K562 (cell line): ENCODE data around the gene CELSR3. TPM values are rescaled to one million over a fixed set of nuclear protein-coding genes. Genes with fewer than 3 reads are reported as not detected.

Source experiments
- ATF7 ChIP-seq: fragments of 450-650 bp; IDR thresholded peaks from 2 replicates; pipeline ENCODE4 v1.7.1; 2014; ENCODE audit warnings: mild to moderate bottlenecking, moderate library complexity
- CCNT2 ChIP-seq: IDR thresholded peaks from 2 replicates; pipeline ENCODE4 v1.6.1; 2011; ENCODE audit warnings: borderline replicate concordance, low read depth, mild to moderate bottlenecking, moderate library complexity, mixed read lengths, low read length; ENCODE audit not compliant: insufficient read length; ENCODE audit errors: extremely low read depth
- CHD4 ChIP-seq: fragments of 200-600 bp; sonication (generic); IDR thresholded peaks from 3 replicates; pipeline ENCODE4 v1.6.1; 2012; ENCODE audit warnings: low read depth, mild to moderate bottlenecking, mixed read lengths, low read length, inconsistent platforms; ENCODE audit not compliant: insufficient read depth, insufficient replicate concordance, poor library complexity, severe bottlenecking
- CTBP1 ChIP-seq: fragments of 450-650 bp; IDR thresholded peaks from 2 replicates; pipeline ENCODE4 v1.6.1; 2016; ENCODE audit warnings: borderline replicate concordance
- DNMT1 ChIP-seq: fragments of 450-650 bp; IDR thresholded peaks from 2 replicates; pipeline ENCODE4 v1.6.1; 2016; ENCODE audit warnings: antibody characterized with exemption, mild to moderate bottlenecking
- ESRRA ChIP-seq: fragments of 450-650 bp; IDR thresholded peaks from 2 replicates; pipeline ENCODE4 v1.6.1; 2014; ENCODE audit warnings: low read depth, mild to moderate bottlenecking, moderate library complexity, borderline replicate concordance
- ETV5 ChIP-seq: sonication (generic); formaldehyde crosslinking; IDR thresholded peaks from 2 replicates; pipeline ENCODE4 v1.4.0; 2020; ENCODE audit warnings: low read depth, mild to moderate bottlenecking, missing genetic modification reagents
- ETV6 ChIP-seq, 3 experiments: fragments of 150-350 bp in 1 of 3; sonication (generic) in 1 of 3; formaldehyde crosslinking in 1 of 3; IDR thresholded peaks; 2 replicates each; pipeline versions ENCODE4 v1.6.1 to v1.8.0; 2014 to 2022; ENCODE audit warnings: borderline replicate concordance in 2 of 3, low read depth in 2 of 3, antibody characterized with exemption in 1 of 3, low read length in 1 of 3, mild to moderate bottlenecking in 1 of 3, missing genetic modification reagents in 1 of 3
- GTF2E2 ChIP-seq: fragments of 200-800 bp; sonication (Bioruptor generic); IDR thresholded peaks from 2 replicates; pipeline ENCODE4 v1.6.1; 2016; ENCODE audit warnings: missing genetic modification characterization, missing compliant biosample characterization
- HDAC1 ChIP-seq, 2 experiments: fragments of 450-650 bp; IDR thresholded peaks; 2 replicates each; pipeline ENCODE4 v1.6.1; 2016 to 2017; ENCODE audit warnings: inconsistent platforms in 1 of 2, mild to moderate bottlenecking in 1 of 2, moderate library complexity in 1 of 2
- NR2C1 ChIP-seq, 2 experiments: fragments of 450-650 bp; IDR thresholded peaks; 2 replicates each; pipeline ENCODE4 v1.6.1; 2017; ENCODE audit warnings: mild to moderate bottlenecking in 2 of 2, antibody characterized with exemption in 1 of 2, inconsistent platforms in 1 of 2, missing compliant biosample characterization in 1 of 2, missing genetic modification characterization in 1 of 2
- PML ChIP-seq: IDR thresholded peaks from 2 replicates; pipeline ENCODE4 v1.6.1; 2012; ENCODE audit warnings: low read length, inconsistent platforms
- SP1 ChIP-seq: sonication (generic); formaldehyde crosslinking; IDR thresholded peaks from 2 replicates; pipeline ENCODE4 v1.8.1; 2022; ENCODE audit warnings: mild to moderate bottlenecking, missing genetic modification reagents
- SUPT5H ChIP-seq: fragments of 450-650 bp; IDR thresholded peaks from 2 replicates; pipeline ENCODE4 v1.6.1; 2016
- TAF9B ChIP-seq: fragments of 450-650 bp; IDR thresholded peaks from 2 replicates; pipeline ENCODE4 v1.6.1; 2018; ENCODE audit warnings: mild to moderate bottlenecking; ENCODE audit not compliant: partially characterized antibody
- TOE1 ChIP-seq, 2 experiments: fragments of 450-650 bp in 1 of 2; sonication (generic) in 1 of 2; formaldehyde crosslinking in 1 of 2; IDR thresholded peaks; 2 replicates each; pipeline versions ENCODE4 v1.7.1 to v1.8.0; 2016 to 2022; ENCODE audit warnings: borderline replicate concordance in 2 of 2, mild to moderate bottlenecking in 2 of 2, antibody characterized with exemption in 1 of 2, inconsistent platforms in 1 of 2, low read depth in 1 of 2, missing genetic modification reagents in 1 of 2, moderate library complexity in 1 of 2
- YY1 ChIP-seq, 3 experiments: IDR thresholded peaks; 2 replicates each; pipeline ENCODE4 v1.6.1; 2011; ENCODE audit warnings: low read length in 2 of 3, mild to moderate bottlenecking in 2 of 3, moderate library complexity in 2 of 3, borderline replicate concordance in 1 of 3, control low read depth in 1 of 3, low read depth in 1 of 3; ENCODE audit not compliant: insufficient read depth in 3 of 3, insufficient replicate concordance in 2 of 3, control insufficient read depth in 1 of 3, insufficient read length in 1 of 3; ENCODE audit errors: extremely low read depth in 1 of 3
- ZNF764 ChIP-seq: fragments of 250-450 bp; sonication (Bioruptor Pico); IDR thresholded peaks from 2 replicates; pipeline ENCODE4 v1.4.0; 2020; ENCODE audit warnings: low read depth, mild to moderate bottlenecking, moderate library complexity
- polyA plus RNA-seq, 8 experiments: library from polyadenylated mRNA; depleted of rRNA in 4 of 8; stranded (reverse) in 5 of 8; unstranded in 3 of 8; fragments of >200 nt; fragmentation: Nextera tagmentation in 2 of 8; fragmentation: Illumina TruSeq in 1 of 8; extraction: Ambion mirVana in 2 of 8; extraction: Trizol in 1 of 8; gene quantifications; 2 replicates each; pipeline versions ENCODE4 v1.2.1 to v1.2.3, GENCODE V29; 2011 to 2014; ENCODE audit warnings: inconsistent platforms in 1 of 8, missing spikeins in 1 of 8
- total RNA-seq, 7 experiments: library from RNA; depleted of rRNA in 6 of 7; stranded (reverse); fragments of >200 nt in 6 of 7; fragmentation: Illumina TruSeq in 2 of 7; extraction: Trizol in 2 of 7; gene quantifications; 2 replicates each; pipeline versions ENCODE4 v1.2.1 to v1.2.3, GENCODE V29; 2011 to 2021; ENCODE audit warnings: low replicate concordance in 1 of 7
- TF ChIP-seq, protein P1 (sequence below): sonication (generic); formaldehyde crosslinking; IDR thresholded peaks from 2 replicates; pipeline ENCODE4 v1.8.0; 2022; ENCODE audit warnings: mild to moderate bottlenecking, missing genetic modification reagents
- TF ChIP-seq, protein P2 (sequence below): sonication (generic); formaldehyde crosslinking; IDR thresholded peaks from 2 replicates; pipeline ENCODE4 v1.8.1; 2023; ENCODE audit warnings: mild to moderate bottlenecking, missing genetic modification reagents

Gene CELSR3
- total and polyA plus RNA-seq, 9 of the 15 experiments (the other 6 are each of a cell fraction or from before 2014, with no cell fraction given) = 0.10 to 2.7 (median 0.76) TPM

DNA sequence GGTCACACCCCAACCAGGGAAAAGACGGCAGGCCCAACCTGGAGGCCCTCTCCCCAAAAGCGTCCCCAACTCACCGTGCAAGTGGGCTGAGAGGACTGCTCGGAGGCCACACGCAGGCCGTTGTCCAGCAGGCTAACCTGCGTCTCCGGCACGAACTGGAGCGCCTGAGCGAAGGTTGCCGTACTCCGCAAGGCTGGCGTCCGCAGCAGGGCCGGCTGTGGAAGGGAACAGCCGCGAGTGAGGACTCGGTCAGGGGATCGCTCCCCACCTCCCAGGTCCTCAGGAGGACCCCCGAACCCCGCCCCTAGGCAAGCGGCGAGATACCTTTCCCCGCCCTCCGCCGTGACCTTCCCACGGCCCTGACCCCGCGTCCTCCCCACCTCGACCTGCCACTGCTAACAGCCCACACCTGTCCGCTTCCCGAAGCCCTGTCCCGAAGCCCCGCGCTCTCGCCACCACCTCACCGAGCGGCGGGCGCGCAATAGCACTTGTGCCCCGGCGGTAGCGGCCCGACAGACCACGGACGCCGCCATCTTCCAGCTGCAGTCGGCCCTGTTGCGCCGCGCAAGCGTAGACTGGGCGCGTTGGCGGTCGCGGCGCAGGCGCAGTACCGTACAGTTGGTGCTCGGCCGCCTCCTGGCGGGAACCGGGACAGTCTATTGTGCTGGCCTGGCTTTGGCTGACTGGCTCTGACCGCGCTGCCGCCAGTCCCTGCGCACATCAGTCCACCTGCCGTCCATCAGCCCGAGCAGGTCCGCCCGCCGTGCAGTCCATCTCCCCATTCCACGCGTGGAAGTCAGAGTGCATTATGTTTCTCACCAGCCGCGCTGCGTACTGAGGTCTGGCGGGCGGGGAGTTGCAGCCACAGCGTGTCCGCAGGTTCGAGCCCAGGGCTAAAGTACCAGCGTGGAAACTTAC is 53.3 kb downstream of the CELSR3 start, which contains the start of gene UQCRC1 (continued):
- TF ChIP-seq CCNT2 = no peak
- TF ChIP-seq SUPT5H = peak; percentile 97
- peak; percentile 75; the same call in 1 of the 2 replicates for TF ChIP-seq SP1 (CRISPR knock-in tag)
- TF ChIP-seq ZNF764 = 0 out of 2 replicates have a peak, but pooled peaks have one; percentile 41
- no peak for TF ChIP-seq TOE1 (IDR thresholded peaks at IDR 0.05; ENCODE audit: borderline replicate concordance)
- TF ChIP-seq TOE1 (CRISPR knock-in tag; IDR thresholded peaks at IDR 0.05; ENCODE audit: borderline replicate concordance, low read depth) = peak; percentile 78; the same call in 1 of the 2 replicates
- peak; percentile 67 for TF ChIP-seq NR2C1 (IDR thresholded peaks at IDR 0.05)
- peak; percentile 73 for TF ChIP-seq NR2C1 (tag; IDR thresholded peaks at IDR 0.05)
- peak; percentile 71 to 98 (median 93) for TF ChIP-seq YY1 (IDR thresholded peaks at IDR 0.05; ENCODE audit: borderline replicate concordance in 1 of 3, control insufficient read depth in 1 of 3, extremely low read depth in 1 of 3, insufficient read depth in 3 of 3, insufficient read length in 1 of 3, insufficient replicate concordance in 2 of 3, low read depth in 1 of 3, low read length in 2 of 3)
- peak in 1 of 2 experiments; percentile 88; a peak in 2 of 4 replicates for TF ChIP-seq HDAC1 (IDR thresholded peaks at IDR 0.05)
- no peak for TF ChIP-seq CHD4
- TF ChIP-seq, protein P1, sequence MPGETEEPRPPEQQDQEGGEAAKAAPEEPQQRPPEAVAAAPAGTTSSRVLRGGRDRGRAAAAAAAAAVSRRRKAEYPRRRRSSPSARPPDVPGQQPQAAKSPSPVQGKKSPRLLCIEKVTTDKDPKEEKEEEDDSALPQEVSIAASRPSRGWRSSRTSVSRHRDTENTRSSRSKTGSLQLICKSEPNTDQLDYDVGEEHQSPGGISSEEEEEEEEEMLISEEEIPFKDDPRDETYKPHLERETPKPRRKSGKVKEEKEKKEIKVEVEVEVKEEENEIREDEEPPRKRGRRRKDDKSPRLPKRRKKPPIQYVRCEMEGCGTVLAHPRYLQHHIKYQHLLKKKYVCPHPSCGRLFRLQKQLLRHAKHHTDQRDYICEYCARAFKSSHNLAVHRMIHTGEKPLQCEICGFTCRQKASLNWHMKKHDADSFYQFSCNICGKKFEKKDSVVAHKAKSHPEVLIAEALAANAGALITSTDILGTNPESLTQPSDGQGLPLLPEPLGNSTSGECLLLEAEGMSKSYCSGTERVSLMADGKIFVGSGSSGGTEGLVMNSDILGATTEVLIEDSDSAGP (CRISPR knock-in tag) = no peak
- peak; percentile 79 for TF ChIP-seq CTBP1
- TF ChIP-seq TAF9B = peak; percentile 85
- no peak for TF ChIP-seq ETV6 (IDR thresholded peaks at IDR 0.05; ENCODE audit: borderline replicate concordance in 1 of 2, low read depth in 2 of 2, low read length in 1 of 2)
- TF ChIP-seq ETV6 (CRISPR knock-in tag; IDR thresholded peaks at IDR 0.05; ENCODE audit: borderline replicate concordance) = no peak
- TF ChIP-seq DNMT1 = no peak
- TF ChIP-seq ETV5 (CRISPR knock-in tag) = no peak
- TF ChIP-seq GTF2E2 (tag) = peak; percentile 34; the same call in 1 of the 2 replicates
- TF ChIP-seq PML = peak; percentile 59
- peak; percentile 55; the same call in 1 of the 2 replicates for TF ChIP-seq ATF7
- peak; percentile 98 for TF ChIP-seq ESRRA
- TF ChIP-seq, protein P2, sequence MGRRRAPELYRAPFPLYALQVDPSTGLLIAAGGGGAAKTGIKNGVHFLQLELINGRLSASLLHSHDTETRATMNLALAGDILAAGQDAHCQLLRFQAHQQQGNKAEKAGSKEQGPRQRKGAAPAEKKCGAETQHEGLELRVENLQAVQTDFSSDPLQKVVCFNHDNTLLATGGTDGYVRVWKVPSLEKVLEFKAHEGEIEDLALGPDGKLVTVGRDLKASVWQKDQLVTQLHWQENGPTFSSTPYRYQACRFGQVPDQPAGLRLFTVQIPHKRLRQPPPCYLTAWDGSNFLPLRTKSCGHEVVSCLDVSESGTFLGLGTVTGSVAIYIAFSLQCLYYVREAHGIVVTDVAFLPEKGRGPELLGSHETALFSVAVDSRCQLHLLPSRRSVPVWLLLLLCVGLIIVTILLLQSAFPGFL (CRISPR knock-in tag) = no peak
